ENCODE data around the gene SDE2. TPM values are rescaled to one million over a fixed set of nuclear protein-coding genes. Genes with fewer than 3 reads are reported as not detected.
"Not testable (repeated sequence)": the region's sequence is repeated elsewhere in the genome, so short reads cannot be mapped to it uniquely, and the experiment has no call there.

SDE2 gene
- total RNA-seq, 1 experiment from 2014 or later: 21.5 TPM

DNA sequence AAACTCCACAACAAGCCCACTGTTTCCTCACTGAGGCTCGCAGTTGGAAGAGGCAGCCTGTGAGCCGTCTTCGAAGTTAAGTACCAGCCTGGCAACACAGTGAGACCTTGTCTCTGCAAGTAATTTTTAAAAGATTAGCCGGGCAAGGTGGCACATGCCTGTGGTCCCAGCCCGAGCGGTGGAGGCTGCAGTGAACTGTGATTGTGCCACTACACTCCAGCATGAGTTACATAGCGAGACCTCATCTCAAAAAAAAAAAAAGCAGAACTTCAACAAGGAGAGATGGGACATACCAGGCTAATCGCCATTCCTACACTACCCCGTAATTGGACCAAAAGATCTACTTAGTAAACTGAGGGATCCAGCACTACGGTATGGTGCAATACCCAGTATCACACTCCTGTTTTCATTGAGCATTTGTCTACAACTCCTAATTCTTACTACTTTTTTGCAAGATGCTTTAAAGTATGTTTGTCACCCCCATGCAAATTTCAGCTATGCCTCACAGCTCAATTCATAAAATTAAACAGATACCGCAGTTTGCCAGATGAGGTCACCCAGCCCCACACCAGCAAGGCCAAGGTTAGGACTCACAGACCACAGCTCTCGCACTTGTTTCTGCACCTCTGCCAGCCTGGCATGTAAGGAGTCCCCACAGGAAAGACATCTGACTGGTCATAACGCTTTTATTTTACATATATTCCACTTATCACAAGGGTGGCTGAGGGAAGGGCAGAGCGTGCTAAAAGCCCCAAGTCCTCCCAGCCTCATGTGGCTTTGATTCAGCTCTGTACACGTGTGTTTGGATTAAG lies 21.0 kb downstream of the SDE2 start:
- no peak for DNase-seq (ENCODE audit: low read depth)

DNA sequence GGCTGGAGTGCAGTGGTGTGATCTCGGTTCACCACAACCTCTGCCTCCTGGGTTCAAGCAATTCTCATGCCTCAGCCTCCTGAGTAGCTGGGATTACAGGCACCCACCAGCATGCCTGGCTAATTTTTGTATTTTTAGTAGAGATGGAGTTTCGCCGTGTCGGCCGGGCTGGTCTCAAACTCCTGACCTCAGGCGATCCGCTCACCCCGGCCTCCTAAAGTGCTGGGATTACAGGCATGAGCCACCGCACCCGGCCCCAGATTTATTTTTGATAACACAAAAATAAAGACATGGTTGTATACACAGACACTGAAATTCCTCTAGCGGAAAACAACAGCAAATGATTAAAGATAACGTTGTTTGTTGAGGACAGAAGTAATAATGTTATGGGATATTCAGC lies 24.0 kb downstream of the SDE2 start:
- DNase-seq (ENCODE audit: low read depth): not testable (repeated sequence)

DNA sequence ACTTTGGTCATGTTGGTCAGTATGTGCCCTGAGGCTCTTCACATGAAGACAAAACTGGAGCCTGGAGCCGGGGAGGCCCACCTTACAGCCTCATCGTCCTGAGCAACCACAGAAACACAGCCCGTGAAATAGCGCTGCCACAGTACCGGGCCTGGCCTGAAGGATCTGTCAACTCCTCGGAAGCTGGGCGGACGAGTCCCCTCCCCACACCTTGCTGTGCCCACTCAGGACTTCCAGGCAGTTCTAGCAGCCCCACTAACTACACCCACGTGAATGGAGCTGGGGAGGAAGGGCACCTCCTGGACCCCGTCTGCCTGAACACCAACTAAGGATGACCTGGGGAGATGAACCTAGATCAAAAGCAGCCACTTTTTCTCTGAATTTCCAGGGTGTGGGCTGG lies 24.7 kb downstream of the SDE2 start:
- no peak for DNase-seq (ENCODE audit: low read depth)

GRCh38 chr1:225973158-225973557 lies 26.0 kb downstream of the SDE2 start:
- no peak for DNase-seq (ENCODE audit: low read depth)

DNA sequence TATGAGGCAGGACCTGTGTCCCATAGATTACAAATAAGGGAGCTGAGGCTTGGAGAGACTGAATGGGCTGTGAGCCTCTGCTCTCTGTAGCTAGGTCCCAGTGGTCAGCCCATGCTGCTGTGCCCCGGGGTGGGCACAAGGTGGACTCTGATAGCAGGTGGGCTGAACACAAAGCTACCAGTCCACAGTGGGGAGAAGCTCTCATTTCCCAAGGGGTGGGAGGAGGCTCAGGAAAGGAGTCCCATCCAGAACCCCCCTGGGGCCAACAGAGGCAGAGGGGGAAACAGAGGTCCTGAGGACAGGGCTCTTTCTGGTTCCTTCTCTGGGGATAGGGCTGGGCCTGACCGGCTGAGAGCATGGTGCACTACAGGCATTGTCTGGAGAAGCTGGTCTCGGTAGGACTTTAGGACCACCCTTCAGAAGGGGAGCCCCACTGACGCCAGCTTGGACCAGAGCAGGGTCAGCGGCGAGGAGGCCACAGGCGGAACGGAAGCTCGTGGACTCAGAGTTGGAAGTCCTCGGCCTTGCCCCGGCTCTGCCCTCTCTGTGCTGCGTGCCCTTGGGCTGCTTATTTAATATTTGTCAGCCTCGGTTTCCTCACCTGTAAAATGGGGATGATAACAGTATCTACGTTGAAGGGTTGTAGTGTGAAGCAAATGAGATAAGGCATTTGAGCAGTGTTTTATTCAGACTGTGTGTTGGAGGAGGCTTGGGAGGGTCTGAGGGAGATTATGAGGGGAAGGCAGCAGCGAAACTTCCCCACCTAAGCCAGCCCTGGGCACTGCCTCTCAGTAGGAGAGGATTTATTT lies 26.6 kb downstream of the SDE2 start:
- no peak for DNase-seq (ENCODE audit: low read depth)

GRCh38 chr1:225970592-225971157 lies 28.5 kb downstream of the SDE2 start:
- not testable (repeated sequence) for DNase-seq (ENCODE audit: low read depth)

DNA sequence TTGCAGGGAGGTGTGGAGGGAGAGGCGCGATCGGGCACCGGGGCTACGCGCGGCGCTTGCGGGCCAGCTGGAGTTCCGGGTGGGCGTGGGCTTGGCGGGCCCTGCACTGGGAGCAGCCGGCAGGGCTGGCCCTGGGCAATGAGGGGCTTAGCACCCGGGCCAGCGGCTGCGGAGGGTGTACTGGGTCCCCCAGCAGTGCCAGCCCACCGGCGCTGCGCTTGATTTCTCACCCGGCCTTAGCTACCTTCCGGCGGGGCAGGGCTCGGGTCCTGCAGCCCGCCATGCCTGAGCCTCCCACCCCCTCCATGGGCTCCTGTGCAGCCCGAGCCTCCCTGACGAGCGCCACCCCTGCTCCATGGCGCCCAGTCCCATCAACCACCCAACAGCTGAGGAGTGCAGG lies 29.4 kb downstream of the SDE2 start:
- not testable (repeated sequence) for DNase-seq (ENCODE audit: low read depth)

GRCh38 chr1:225965231-225965630 lies 33.9 kb downstream of the SDE2 start:
- DNase-seq (ENCODE audit: low read depth): no peak

- DNase-seq (ENCODE audit: low read depth): no peak
These were observed 35.2 kb downstream of the SDE2 start for GRCh38 chr1:225963735-225964530.

- DNase-seq (ENCODE audit: low read depth): no peak
These were observed 36.6 kb downstream of the SDE2 start for GRCh38 chr1:225962440-225962975.

- no peak for DNase-seq (ENCODE audit: low read depth)
These were observed 37.3 kb downstream of the SDE2 start for GRCh38 chr1:225961659-225962439.

- no peak for DNase-seq (ENCODE audit: low read depth)
These were observed 41.1 kb downstream of the SDE2 start for GRCh38 chr1:225958041-225958440.

DNA sequence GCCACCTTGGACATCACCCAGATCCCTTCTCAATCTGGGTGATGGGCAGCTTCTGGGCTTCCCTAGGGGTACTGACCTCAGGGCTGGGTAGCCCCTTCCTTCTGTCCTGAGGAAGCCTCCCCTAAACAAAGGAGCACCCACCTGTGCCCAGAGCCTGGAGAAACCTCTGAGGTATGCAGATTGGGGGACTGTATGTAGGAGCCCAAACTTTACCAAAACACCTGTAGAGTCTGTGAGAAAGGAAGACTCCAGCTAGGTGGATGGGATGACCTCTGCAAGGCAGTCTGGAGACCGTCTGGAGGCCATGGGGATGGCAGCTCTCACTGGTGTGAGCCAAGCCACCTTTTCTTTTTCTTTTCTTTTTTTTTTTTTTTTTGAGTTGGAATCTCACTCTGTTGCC lies 44.4 kb downstream of the SDE2 start:
- DNase-seq (ENCODE audit: low read depth): no peak

DNA sequence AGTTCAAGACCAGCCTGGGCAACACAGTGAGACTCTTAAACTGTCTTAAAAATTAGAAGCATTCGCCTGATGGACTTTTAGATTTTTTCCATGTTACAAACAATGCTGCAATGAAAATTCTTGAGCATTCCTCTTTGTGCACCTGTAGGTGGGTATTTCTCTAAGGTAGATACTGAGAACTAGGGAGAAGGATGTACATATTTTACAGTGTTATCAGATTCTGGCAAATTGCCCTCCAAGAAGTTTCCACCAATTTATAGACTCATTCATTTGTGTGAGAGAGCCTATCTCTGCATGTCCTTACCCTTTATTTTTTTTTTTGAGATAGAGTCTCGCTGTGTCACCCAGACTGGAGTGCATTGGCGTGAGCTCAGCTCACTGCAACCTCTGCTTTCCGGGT lies 45.8 kb downstream of the SDE2 start:
- DNase-seq (ENCODE audit: low read depth): no peak

DNA sequence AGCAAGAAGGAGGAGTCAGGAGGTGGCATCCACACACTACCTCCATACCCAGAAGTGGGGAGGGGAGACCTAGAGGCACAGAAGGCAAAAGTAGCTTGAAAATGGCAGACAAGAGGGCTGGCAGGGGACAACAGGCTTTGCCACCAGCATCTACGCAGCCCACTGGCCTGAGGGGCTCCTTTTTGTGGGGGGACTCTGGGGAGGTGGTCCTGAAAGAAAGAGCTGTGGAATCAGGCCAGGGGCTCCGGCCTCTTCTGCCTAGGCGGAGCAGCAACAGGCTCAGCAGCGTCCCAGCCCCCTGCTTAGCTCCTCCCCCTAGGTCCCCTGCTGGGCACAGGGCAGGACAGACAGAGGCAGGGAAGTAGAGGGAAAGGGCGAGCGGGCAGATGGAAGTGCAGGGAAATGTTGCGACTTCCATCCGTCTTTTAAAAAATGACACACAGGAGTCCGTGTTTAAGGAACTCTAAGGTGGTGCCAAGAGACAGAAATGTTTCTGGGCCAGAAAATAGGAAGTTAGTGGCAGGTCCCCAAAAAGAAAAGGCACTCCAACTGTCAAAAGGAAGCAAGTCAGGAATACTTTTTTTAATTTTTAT lies 48.1 kb downstream of the SDE2 start:
- DNase-seq (ENCODE audit: low read depth): no peak

GRCh38 chr1:225949041-225949440 lies 50.1 kb downstream of the SDE2 start:
- no peak for DNase-seq (ENCODE audit: low read depth)

DNA sequence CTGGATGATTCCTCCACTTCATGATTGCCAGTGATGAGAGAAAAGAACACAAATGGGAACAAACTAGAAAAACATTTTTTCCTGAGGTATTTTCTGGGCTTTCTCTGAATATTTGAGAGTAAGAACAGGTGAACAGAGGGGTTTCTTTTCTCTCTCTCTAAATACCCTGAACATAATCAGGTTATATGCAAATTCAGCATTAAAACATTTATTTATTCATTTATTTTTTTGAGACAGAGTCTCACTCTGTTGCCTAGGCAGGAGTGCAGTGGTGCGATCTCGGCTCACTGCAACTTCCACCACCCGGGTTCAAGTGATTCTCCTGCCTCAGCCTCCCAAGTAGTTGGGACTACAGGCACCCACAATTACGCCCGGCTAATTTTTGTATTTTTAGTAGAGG lies 52.3 kb downstream of the SDE2 start:
- DNase-seq (ENCODE audit: low read depth): no peak

GRCh38 chr1:225946082-225946620 lies 53.0 kb downstream of the SDE2 start:
- no peak for DNase-seq (ENCODE audit: low read depth)

DNA sequence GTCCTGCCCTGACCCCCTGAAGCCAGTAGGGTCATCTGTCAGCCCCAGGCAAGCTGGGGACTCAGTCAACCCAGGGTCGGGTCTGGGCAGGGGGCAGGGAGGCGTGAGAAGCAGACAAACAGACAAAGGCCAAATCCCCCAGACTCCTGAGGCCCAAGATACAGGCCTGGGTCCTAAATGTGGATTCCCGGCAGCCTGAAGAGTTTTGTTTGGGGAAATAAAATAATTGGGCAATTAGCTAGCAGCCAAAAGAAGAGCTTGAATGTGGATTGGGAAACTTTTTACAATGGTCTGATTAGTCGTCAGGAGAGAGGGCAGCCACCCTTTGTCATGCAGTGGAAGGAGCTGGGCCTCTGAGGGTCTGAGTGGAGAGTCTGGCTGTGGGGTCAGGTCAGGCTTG lies 53.6 kb downstream of the SDE2 start:
- DNase-seq (ENCODE audit: low read depth): no peak

GRCh38 chr1:225944951-225945350 lies 54.2 kb downstream of the SDE2 start:
- no peak for DNase-seq (ENCODE audit: low read depth)
